Activated CD8-positive, alpha-beta T cell treated with anti-CD3 and anti-CD28 coated beads, Interleukin-2, amount 10 ng/mL, durations not matched to agents 7 days and 5 days (primary cell): ENCODE data around the gene NEURL4. TPM values are rescaled to one million over a fixed set of nuclear protein-coding genes. Genes with fewer than 3 reads are reported as not detected.
"Not testable (repeated sequence)": the region's sequence is repeated elsewhere in the genome, so short reads cannot be mapped to it uniquely, and the experiment has no call there.

Experiments
- ATAC-seq: fragments of 150-1000 bp; cut with Tn5 transposase; one replicate; pipeline ENCODE4 v1.10.0; 2021; ENCODE audit warnings: moderate library complexity
- CTCF ChIA-PET: fragments of 350-600 bp; sonication (Branson Sonifier 250); formaldehyde crosslinking; loops from one replicate; lab custom pipeline; 2021; ENCODE audit warnings: antibody characterized with exemption; lab: Charles Lee
- POLR2A ChIA-PET: fragments of 350-600 bp; sonication (Branson Sonifier 250); formaldehyde crosslinking; loops from one replicate; lab custom pipeline; 2021; ENCODE audit warnings: antibody characterized with exemption; lab: Charles Lee
- DNase-seq: peaks from one replicate; pipeline ENCODE4 v3.0.0-alpha.2; 2020
- H3K27ac Mint-ChIP-seq: one replicate; pipeline ENCODE4 v1.8.0; 2021; ENCODE audit warnings: mild to moderate bottlenecking, mixed read lengths
- H3K27me3 Mint-ChIP-seq: one replicate; pipeline ENCODE4 v1.8.0; 2021; ENCODE audit warnings: low read depth, mixed read lengths
- H3K36me3 Mint-ChIP-seq: one replicate; pipeline ENCODE4 v1.8.0; 2021; ENCODE audit warnings: low read depth, mixed read lengths
- H3K4me1 Mint-ChIP-seq: one replicate; pipeline ENCODE4 v1.8.0; 2021; ENCODE audit warnings: low read depth, mixed read lengths
- H3K4me3 Mint-ChIP-seq: one replicate; pipeline ENCODE4 v1.8.0; 2021; ENCODE audit warnings: mild to moderate bottlenecking, mixed read lengths
- H3K9me3 Mint-ChIP-seq: one replicate; pipeline ENCODE4 v1.8.0; 2022; ENCODE audit warnings: mixed read lengths; ENCODE audit not compliant: insufficient read depth
- total RNA-seq, 2 experiments: library from RNA; stranded (reverse); gene quantifications; one replicate each; pipeline ENCODE4 v1.2.3, GENCODE V29; 2021

NEURL4 gene
- total RNA-seq: 10 to 100 TPM; 45.6 to 47.0 TPM

- Mint-ChIP-seq H3K9me3 (no peaks in the 10 kb centered on the region), H3K27ac (peak within 1 kb of the TSS; percentile 98), H3K4me3 (peak within 1 kb of the TSS; percentile 87), H3K36me3 (peaks cover 15% of the 10 kb centered on the region), H3K4me1 (peaks cover 58% of the 10 kb centered on the region), H3K27me3 (no peaks in the 10 kb centered on the region)
- POLR2A ChIA-PET: interaction anchor here (0.7 to 2.0 kb wide), 10 partner anchors 8 to 155 kb away, joined by 3 to 24 read pairs (median 5); partner anchors contain the start of genes ACAP1, GPS2, POLR2A and TMEM256
- ATAC-seq: peak; percentile 31
- DNase-seq: peak; percentile 53
- CTCF ChIA-PET: interaction anchor here (0.6 to 2.8 kb wide), 18 partner anchors 8 to 283 kb away, joined by 3 to 19 read pairs (median 6); partner anchors contain the start of genes PLSCR3, TMEM102 and TMEM95
Measured at GRCh38 chr17:7328840-7329373, at the start of gene NEURL4. Gene NEURL4 (minus strand): TSS chr17:7329335. CDS start chr17:7329312, 23 bp downstream.

GRCh38 chr17:7374353-7374752 lies 45.2 kb upstream of the NEURL4 start:
- DNase-seq (no peak), ATAC-seq (no peak)
- CTCF ChIA-PET: interaction anchor here (1.0 to 1.6 kb wide), 2 partner anchors 13 to 19 kb away, joined by 3 to 7 read pairs; no protein-coding TSS in a partner anchor
- Mint-ChIP-seq H3K27me3 (peaks cover 12% of the 10 kb centered on the region), H3K4me1 (no peaks in the 10 kb centered on the region), H3K9me3 (no peaks in the 10 kb centered on the region), H3K4me3 (no peak overlapping the region), H3K27ac (no peak overlapping the region), H3K36me3 (no peaks in the 10 kb centered on the region)
- POLR2A ChIA-PET: no interaction called here

GRCh38 chr17:7370853-7371252 lies 41.7 kb upstream of the NEURL4 start:
- H3K36me3 Mint-ChIP-seq: no peaks in the 10 kb centered on the region
- H3K9me3 Mint-ChIP-seq: no peaks in the 10 kb centered on the region
- CTCF ChIA-PET: interaction anchor here (2.2 kb wide), 1 partner anchor 15 kb away, joined by 10 read pairs; no protein-coding TSS in a partner anchor
- ATAC-seq (no peak), DNase-seq (no peak)
- no peak overlapping the region for H3K4me3 Mint-ChIP-seq
- peaks cover 2% of the 10 kb centered on the region for H3K27me3 Mint-ChIP-seq
- H3K4me1 Mint-ChIP-seq: no peaks in the 10 kb centered on the region
- POLR2A ChIA-PET: interaction anchor here (0.7 kb wide), 1 partner anchor 106 kb away, joined by 3 read pairs; no protein-coding TSS in a partner anchor
- no peak overlapping the region for H3K27ac Mint-ChIP-seq

GRCh38 chr17:7369825-7370224 lies 40.7 kb upstream of the NEURL4 start:
- ATAC-seq (no peak), DNase-seq (no peak)
- H3K4me3 Mint-ChIP-seq: no peak overlapping the region
- H3K27ac Mint-ChIP-seq: no peak overlapping the region
- no peaks in the 10 kb centered on the region for H3K36me3 Mint-ChIP-seq
- no peaks in the 10 kb centered on the region for H3K9me3 Mint-ChIP-seq
- peaks cover 2% of the 10 kb centered on the region for H3K27me3 Mint-ChIP-seq
- H3K4me1 Mint-ChIP-seq: no peaks in the 10 kb centered on the region
- CTCF ChIA-PET: interaction anchor here (2.2 kb wide), 1 partner anchor 14 kb away, joined by 10 read pairs; no protein-coding TSS in a partner anchor
- POLR2A ChIA-PET: no interaction called here

- H3K27ac Mint-ChIP-seq, DNase-seq, H3K27me3 Mint-ChIP-seq, H3K9me3 Mint-ChIP-seq, H3K4me3 Mint-ChIP-seq, ATAC-seq, CTCF ChIA-PET, H3K4me1 Mint-ChIP-seq, H3K36me3 Mint-ChIP-seq: not testable (repeated sequence)
- POLR2A ChIA-PET: interaction anchor here (0.6 kb wide), 1 partner anchor 227 kb away, joined by 3 read pairs; no protein-coding TSS in a partner anchor
Measured at GRCh38 chr17:7368599-7368994, 39.5 kb upstream of the NEURL4 start.

- POLR2A ChIA-PET: interaction anchor here (0.6 kb wide), 1 partner anchor 226 kb away, joined by 3 read pairs; no protein-coding TSS in a partner anchor
- CTCF ChIA-PET: no interaction called here
- no peak for ATAC-seq
Measured at GRCh38 chr17:7367918-7368598, 38.9 kb upstream of the NEURL4 start.

GRCh38 chr17:7367083-7367482 lies 37.9 kb upstream of the NEURL4 start:
- DNase-seq (no peak), ATAC-seq (no peak)
- no peaks in the 10 kb centered on the region for H3K9me3 Mint-ChIP-seq
- POLR2A ChIA-PET: no interaction called here
- peaks cover 2% of the 10 kb centered on the region for H3K27me3 Mint-ChIP-seq
- CTCF ChIA-PET: no interaction called here
- H3K36me3 Mint-ChIP-seq: no peaks in the 10 kb centered on the region
- H3K27ac Mint-ChIP-seq: no peak overlapping the region
- H3K4me3 Mint-ChIP-seq: no peak overlapping the region
- H3K4me1 Mint-ChIP-seq: no peaks in the 10 kb centered on the region

More at GRCh38 chr17:7367918-7368598, 38.9 kb upstream of the NEURL4 start:
- Mint-ChIP-seq H3K4me3 (no peak overlapping the region), H3K27ac (no peak overlapping the region), H3K4me1 (no peaks in the 10 kb centered on the region), H3K36me3 (no peaks in the 10 kb centered on the region), H3K9me3 (no peaks in the 10 kb centered on the region), H3K27me3 (peaks cover 2% of the 10 kb centered on the region)
- no peak for DNase-seq

GRCh38 chr17:7365963-7366362 lies 36.8 kb upstream of the NEURL4 start:
- H3K9me3 Mint-ChIP-seq, H3K4me3 Mint-ChIP-seq, H3K27ac Mint-ChIP-seq, DNase-seq, H3K4me1 Mint-ChIP-seq, H3K27me3 Mint-ChIP-seq, ATAC-seq, H3K36me3 Mint-ChIP-seq, CTCF ChIA-PET: not testable (repeated sequence)
- POLR2A ChIA-PET: interaction anchor here (0.6 kb wide), 1 partner anchor 121 kb away, joined by 3 read pairs; no protein-coding TSS in a partner anchor

- no peak overlapping the region for H3K27ac Mint-ChIP-seq
- ATAC-seq: no peak
- no peak overlapping the region for H3K4me3 Mint-ChIP-seq
- no peaks in the 10 kb centered on the region for H3K4me1 Mint-ChIP-seq
- ChIA-PET POLR2A (no interaction called here), CTCF (interaction anchor here (2.0 to 2.1 kb wide), 2 partner anchors 13 to 197 kb away, joined by 4 to 5 read pairs; no protein-coding TSS in a partner anchor)
- DNase-seq: no peak
- H3K27me3 Mint-ChIP-seq: peaks cover 4% of the 10 kb centered on the region
- no peaks in the 10 kb centered on the region for H3K36me3 Mint-ChIP-seq
- no peaks in the 10 kb centered on the region for H3K9me3 Mint-ChIP-seq
Measured at GRCh38 chr17:7363311-7363710, 34.2 kb upstream of the NEURL4 start.

- no peak for DNase-seq
- Mint-ChIP-seq H3K27me3 (peaks cover 4% of the 10 kb centered on the region), H3K9me3 (no peaks in the 10 kb centered on the region), H3K4me3 (no peak overlapping the region), H3K27ac (no peak overlapping the region), H3K4me1 (no peaks in the 10 kb centered on the region), H3K36me3 (no peaks in the 10 kb centered on the region)
- ATAC-seq: no peak
- CTCF ChIA-PET: interaction anchor here (1.1 to 2.1 kb wide), 4 partner anchors 12 to 198 kb away, joined by 3 to 5 read pairs (median 4); no protein-coding TSS in a partner anchor
- POLR2A ChIA-PET: interaction anchor here (1.2 kb wide), 1 partner anchor 147 kb away, joined by 3 read pairs; no protein-coding TSS in a partner anchor
Measured at GRCh38 chr17:7361906-7362305, 32.8 kb upstream of the NEURL4 start.

- H3K27ac Mint-ChIP-seq: no peak overlapping the region
- DNase-seq (no peak), ATAC-seq (no peak)
- no peak overlapping the region for H3K4me3 Mint-ChIP-seq
- peaks cover 38% of the 10 kb centered on the region for H3K4me1 Mint-ChIP-seq
- peaks cover 14% of the 10 kb centered on the region for H3K36me3 Mint-ChIP-seq
- H3K9me3 Mint-ChIP-seq: no peaks in the 10 kb centered on the region
- ChIA-PET POLR2A (interaction anchor here (1.2 to 1.9 kb wide), 2 partner anchors 78 to 127 kb away, joined by 3 to 6 read pairs; partner anchors contain the start of genes POLR2A and TMEM102), CTCF (interaction anchor here (3.3 to 5.7 kb wide), 3 partner anchors 77 to 203 kb away, joined by 13 to 83 read pairs (median 40); partner anchors contain the start of genes SENP3 and TMEM102)
- peaks cover 4% of the 10 kb centered on the region for H3K27me3 Mint-ChIP-seq
Measured at GRCh38 chr17:7357381-7357780, 28.2 kb upstream of the NEURL4 start.
